Lung (tissue), 12 donors: ENCODE results near the gene MAPKBP1. TPM values are rescaled to one million over a fixed set of nuclear protein-coding genes. Genes with fewer than 3 reads are reported as not detected.

ENCODE experiments used
- ATAC-seq: fragments of 200-7000 bp; cut with Tn5 transposase; one replicate; pipeline ENCODE4 v1.9.1; 2020; ENCODE audit warnings: moderate number of reproducible peaks; ENCODE audit not compliant: insufficient read depth, low FRiP score
- DNase-seq, 3 donors: peaks; one replicate each; pipeline ENCODE4 v3.0.0-alpha.2; 2013 to 2017
- H3K27ac ChIP-seq, 2 donors: one replicate each; pipeline ENCODE4 v1.5.1; 2013; ENCODE audit warnings: mild to moderate bottlenecking in 2 of 2, moderate library complexity in 2 of 2, control low read depth in 1 of 2, inconsistent platforms in 1 of 2, low read depth in 1 of 2, low read length in 1 of 2
- H3K27me3 ChIP-seq, 3 donors: one replicate each; pipeline ENCODE4 v1.5.1; 2013; ENCODE audit warnings: low read length in 2 of 3; ENCODE audit not compliant: control insufficient read depth in 3 of 3, insufficient read depth in 3 of 3
- H3K36me3 ChIP-seq, 4 donors: one replicate each; pipeline ENCODE4 v1.5.1; 2013; ENCODE audit warnings: low read length in 4 of 4, mild to moderate bottlenecking in 1 of 4, moderate library complexity in 1 of 4; ENCODE audit not compliant: control insufficient read depth in 4 of 4, insufficient read depth in 4 of 4
- H3K4me1 ChIP-seq, 5 donors: one replicate each; pipeline ENCODE4 v1.5.1; 2013; ENCODE audit warnings: low read length in 5 of 5, mild to moderate bottlenecking in 2 of 5, moderate library complexity in 1 of 5; ENCODE audit not compliant: control insufficient read depth in 5 of 5, insufficient read depth in 5 of 5
- H3K4me3 ChIP-seq: one replicate; pipeline ENCODE4 v1.5.1; 2013; ENCODE audit warnings: mild to moderate bottlenecking, control low read depth, moderate library complexity
- H3K9ac ChIP-seq, 2 donors: one replicate each; pipeline ENCODE4 v1.5.1; 2013; ENCODE audit warnings: low read length in 2 of 2, control low read depth in 1 of 2; ENCODE audit not compliant: insufficient read depth in 1 of 2
- H3K9me3 ChIP-seq, 4 donors: one replicate each; pipeline ENCODE4 v1.5.1; 2013; ENCODE audit warnings: low read length in 3 of 4, mild to moderate bottlenecking in 1 of 4, moderate library complexity in 1 of 4; ENCODE audit not compliant: control insufficient read depth in 4 of 4, insufficient read depth in 3 of 4
- WGBS, 2 donors: extraction: QIAGEN DNeasy Blood & Tissue Kit; methylation state at CpG; one replicate each; pipeline ENCODE4 v1.1.7; 2013; 5-methylcytosine and 5-hydroxymethylcytosine counted together
- polyA plus RNA-seq, 2 donors: library from polyadenylated mRNA; stranded (reverse); fragments of 200-250 nt; gene quantifications; one replicate each; pipeline ENCODE4 v1.2.1, GENCODE V29; 2013
- total RNA-seq, 2 donors: library from RNA; depleted of rRNA in 1 of 2; stranded (reverse); fragments of >200 nt in 1 of 2; gene quantifications; one replicate each; pipeline ENCODE4 v1.2.1, GENCODE V29; 2014 to 2021
- TF ChIP-seq, protein P1 (sequence below): IDR thresholded peaks from 2 replicates; pipeline ENCODE4 v1.5.1; 2012; ENCODE audit warnings: mild to moderate bottlenecking; ENCODE audit errors: control extremely low read depth, extremely low read depth
- donor health status: control.
- donor health status: control.
- donor health status: Bipolar disorder and iron deficiency.
- donor health status: healthy.
- donor health status: DM: yes; HTN: yes; CAD: no.

MAPKBP1 gene
- total and polyA plus RNA-seq, 4 donors: 7.2 to 25.7 (median 16.4) TPM

GRCh38 chr15:41836073-41836472, 61.8 kb downstream of the MAPKBP1 start:
- no peaks in the 10 kb centered on the region for H3K27me3 ChIP-seq
- peaks cover 0 to 19% (median 7%) of the 10 kb centered on the region in 4 donors for H3K36me3 ChIP-seq
- H3K4me3 ChIP-seq: no peak overlapping the region
- H3K9me3 ChIP-seq: no peaks in the 10 kb centered on the region
- WGBS, 2 donors: 63 to 68% methylated on average over 6 of the region's 6 CpGs
- DNase-seq: no peak
- TF ChIP-seq, protein P1, sequence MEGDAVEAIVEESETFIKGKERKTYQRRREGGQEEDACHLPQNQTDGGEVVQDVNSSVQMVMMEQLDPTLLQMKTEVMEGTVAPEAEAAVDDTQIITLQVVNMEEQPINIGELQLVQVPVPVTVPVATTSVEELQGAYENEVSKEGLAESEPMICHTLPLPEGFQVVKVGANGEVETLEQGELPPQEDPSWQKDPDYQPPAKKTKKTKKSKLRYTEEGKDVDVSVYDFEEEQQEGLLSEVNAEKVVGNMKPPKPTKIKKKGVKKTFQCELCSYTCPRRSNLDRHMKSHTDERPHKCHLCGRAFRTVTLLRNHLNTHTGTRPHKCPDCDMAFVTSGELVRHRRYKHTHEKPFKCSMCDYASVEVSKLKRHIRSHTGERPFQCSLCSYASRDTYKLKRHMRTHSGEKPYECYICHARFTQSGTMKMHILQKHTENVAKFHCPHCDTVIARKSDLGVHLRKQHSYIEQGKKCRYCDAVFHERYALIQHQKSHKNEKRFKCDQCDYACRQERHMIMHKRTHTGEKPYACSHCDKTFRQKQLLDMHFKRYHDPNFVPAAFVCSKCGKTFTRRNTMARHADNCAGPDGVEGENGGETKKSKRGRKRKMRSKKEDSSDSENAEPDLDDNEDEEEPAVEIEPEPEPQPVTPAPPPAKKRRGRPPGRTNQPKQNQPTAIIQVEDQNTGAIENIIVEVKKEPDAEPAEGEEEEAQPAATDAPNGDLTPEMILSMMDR: no peak
- peaks cover 0 to 15% (median 5%) of the 10 kb centered on the region in 5 donors for H3K4me1 ChIP-seq
- peak overlapping the region in 1 of 2 donors; percentile 34 for H3K27ac ChIP-seq
- ATAC-seq: no peak
- no peak overlapping the region for H3K9ac ChIP-seq

DNA sequence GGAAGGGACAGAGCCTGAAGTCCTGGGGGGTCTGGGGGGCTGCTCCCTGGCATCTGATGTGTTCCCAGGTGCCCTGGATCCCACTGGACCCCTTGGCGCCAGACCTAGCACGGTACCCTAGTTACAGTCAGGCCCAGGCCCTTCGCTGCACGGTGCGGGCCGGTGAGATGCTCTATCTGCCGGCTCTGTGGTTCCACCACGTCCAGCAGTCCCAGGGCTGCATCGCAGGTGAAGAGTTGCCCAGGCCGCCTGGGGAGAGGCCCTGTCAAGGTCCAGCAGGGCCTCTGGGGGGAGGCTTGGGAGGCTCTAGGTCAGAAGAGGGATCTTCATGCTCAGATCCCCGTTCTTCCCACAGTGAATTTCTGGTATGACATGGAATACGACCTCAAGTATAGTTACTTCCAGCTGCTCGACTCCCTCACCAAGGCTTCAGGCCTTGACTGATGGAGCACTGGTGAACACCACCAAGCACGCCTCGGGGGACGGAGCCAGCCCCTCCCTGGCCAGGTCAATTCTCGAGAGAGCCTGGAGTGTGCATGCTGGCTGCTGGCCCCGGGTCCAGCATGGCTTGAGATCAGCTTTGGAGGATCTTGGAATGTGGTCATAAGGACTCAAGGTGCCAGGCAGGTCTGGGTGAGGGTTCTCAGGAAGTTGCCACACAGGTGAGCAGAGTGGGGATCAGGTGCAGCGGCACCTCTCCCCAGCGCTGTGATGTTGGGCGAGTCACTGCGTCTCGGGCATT, 62.6 kb downstream of the MAPKBP1 start:
- WGBS, 2 donors: 80 to 90% methylated on average over 23 of the region's 23 CpGs
- Histone ChIP-seq H3K9ac (no peak overlapping the region), H3K27me3 (no peaks in the 10 kb centered on the region), H3K27ac (peak overlapping the region in 1 of 2 donors; percentile 34), H3K9me3 (no peaks in the 10 kb centered on the region), H3K4me3 (no peak overlapping the region), H3K36me3 (peaks cover 0 to 24% (median 7%) of the 10 kb centered on the region in 4 donors), H3K4me1 (peaks cover 0 to 12% (median 5%) of the 10 kb centered on the region in 5 donors)
- ATAC-seq: peak; percentile 30
- DNase-seq: no peak
- TF ChIP-seq, protein P1: no peak

DNA sequence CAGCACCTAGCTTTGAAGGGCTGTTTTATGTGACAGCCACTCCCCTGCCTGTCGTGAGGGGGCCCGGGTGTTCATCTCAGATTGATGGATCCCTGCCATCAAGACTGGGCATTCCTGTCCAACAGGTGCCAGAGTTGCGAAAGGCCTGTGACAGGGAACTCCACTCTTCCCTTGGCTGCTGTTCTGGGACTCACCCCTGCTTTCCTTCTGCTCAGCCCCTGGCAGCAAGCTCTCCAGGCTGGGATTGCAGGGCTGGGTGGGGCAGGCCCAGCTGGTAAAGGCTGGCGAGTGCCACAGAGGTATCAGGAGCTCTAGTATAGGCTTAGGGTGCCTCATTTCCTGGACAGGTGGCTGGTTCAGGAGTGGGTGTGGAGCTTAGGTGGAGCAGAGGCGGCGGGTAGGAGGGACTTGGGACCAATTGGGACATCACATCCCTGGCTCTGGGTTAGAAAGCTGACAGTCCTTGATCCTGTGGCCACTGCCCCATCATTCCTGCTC, 64.2 kb downstream of the MAPKBP1 start, which contains the start of gene PLA2G4B:
PLA2G4B (plus strand) TSS at position 448 of the 498 bp plus-strand sequence. CDS start 67 bp downstream, outside the sequence.
- H3K4me3 ChIP-seq: no peak within 1 kb of the TSS
- no peaks in the 10 kb centered on the region for H3K9me3 ChIP-seq
- H3K27me3 ChIP-seq: no peaks in the 10 kb centered on the region
- no peak within 1 kb of the TSS for H3K9ac ChIP-seq
- H3K27ac ChIP-seq: peak within 1 kb of the TSS in 1 of 2 donors; percentile 81
- WGBS, 2 donors: 62 to 83% methylated on average over 6 of the region's 6 CpGs
- H3K4me1 ChIP-seq: peaks cover 0 to 10% (median 5%) of the 10 kb centered on the region in 5 donors
- TF ChIP-seq, protein P1: no peak
- peaks cover 0 to 27% (median 6%) of the 10 kb centered on the region in 4 donors for H3K36me3 ChIP-seq
- peak; percentile 58 to 85 (median 72) for DNase-seq
- ATAC-seq: peak; percentile 72
